ENCODE data around the gene TMOD1. TPM values are rescaled to one million over a fixed set of nuclear protein-coding genes. Genes with fewer than 3 reads are reported as not detected.

The TMOD1 gene
- total RNA-seq, 1 donor from 2014 or later, result 10.1 TPM

- no peak for DNase-seq (ENCODE audit: low spot score, unreplicated experiment)
- Mint-ChIP-seq H3K4me1 (ENCODE audit: low read depth) (no peaks in the 10 kb centered on the region), H3K27ac (no peak overlapping the region), H3K9me3 (ENCODE audit: low read depth) (no peaks in the 10 kb centered on the region), H3K36me3 (ENCODE audit: insufficient read depth) (peaks cover 4% of the 10 kb centered on the region), H3K27me3 (peaks cover 6% of the 10 kb centered on the region), H3K4me3 (ENCODE audit: low read depth) (no peak overlapping the region)
- no peak for TF ChIP-seq CTCF (IDR thresholded peaks at IDR 0.05; ENCODE audit: unreplicated experiment)
Measured at GRCh38 chr9:97515662-97516061, 14.2 kb downstream of the TMOD1 start.

GRCh38 chr9:97516111-97516510 lies 14.6 kb downstream of the TMOD1 start:
- TF ChIP-seq CTCF (IDR thresholded peaks at IDR 0.05; ENCODE audit: unreplicated experiment), result no peak
- Mint-ChIP-seq H3K27ac (no peak overlapping the region), H3K36me3 (ENCODE audit: insufficient read depth) (peaks cover 4% of the 10 kb centered on the region), H3K4me3 (ENCODE audit: low read depth) (no peak overlapping the region), H3K4me1 (ENCODE audit: low read depth) (no peaks in the 10 kb centered on the region), H3K9me3 (ENCODE audit: low read depth) (no peaks in the 10 kb centered on the region), H3K27me3 (peaks cover 6% of the 10 kb centered on the region)
- DNase-seq (ENCODE audit: low spot score, unreplicated experiment), result no peak

- no peak for TF ChIP-seq CTCF (IDR thresholded peaks at IDR 0.05; ENCODE audit: unreplicated experiment)
- no peak for DNase-seq (ENCODE audit: low spot score, unreplicated experiment)
- Mint-ChIP-seq H3K9me3 (ENCODE audit: low read depth) (no peaks in the 10 kb centered on the region), H3K4me1 (ENCODE audit: low read depth) (no peaks in the 10 kb centered on the region), H3K4me3 (ENCODE audit: low read depth) (no peak overlapping the region), H3K36me3 (ENCODE audit: insufficient read depth) (no peaks in the 10 kb centered on the region), H3K27me3 (peaks cover 6% of the 10 kb centered on the region), H3K27ac (no peak overlapping the region)
Measured at GRCh38 chr9:97517331-97518089, 16.0 kb downstream of the TMOD1 start.

- Mint-ChIP-seq H3K4me3 (ENCODE audit: low read depth) (no peak overlapping the region), H3K36me3 (ENCODE audit: insufficient read depth) (no peaks in the 10 kb centered on the region), H3K27me3 (peaks cover 6% of the 10 kb centered on the region), H3K27ac (no peak overlapping the region), H3K9me3 (ENCODE audit: low read depth) (no peaks in the 10 kb centered on the region), H3K4me1 (ENCODE audit: low read depth) (no peaks in the 10 kb centered on the region)
- no peak for DNase-seq (ENCODE audit: low spot score, unreplicated experiment)
- no peak for TF ChIP-seq CTCF (IDR thresholded peaks at IDR 0.05; ENCODE audit: unreplicated experiment)
Measured at GRCh38 chr9:97518166-97518908, 16.9 kb downstream of the TMOD1 start.

GRCh38 chr9:97518909-97519307 lies 17.4 kb downstream of the TMOD1 start:
- DNase-seq (ENCODE audit: low spot score, unreplicated experiment), result no peak
- H3K4me3 Mint-ChIP-seq (ENCODE audit: low read depth), result no peak overlapping the region
- H3K4me1 Mint-ChIP-seq (ENCODE audit: low read depth), result no peaks in the 10 kb centered on the region
- no peak for TF ChIP-seq CTCF (IDR thresholded peaks at IDR 0.05; ENCODE audit: unreplicated experiment)
- H3K27ac Mint-ChIP-seq, result no peak overlapping the region
- H3K9me3 Mint-ChIP-seq (ENCODE audit: low read depth), result no peaks in the 10 kb centered on the region
- H3K27me3 Mint-ChIP-seq, result peaks cover 6% of the 10 kb centered on the region
- H3K36me3 Mint-ChIP-seq (ENCODE audit: insufficient read depth), result no peaks in the 10 kb centered on the region

Data from progenitor cell of endocrine pancreas (in vitro differentiated cells).